Keratinocyte (primary cell): ENCODE measurements around the gene DACH1.

Experiments
- EZH2 ChIP-seq: IDR thresholded peaks from one replicate; pipeline ENCODE4 v1.6.1; 2012; ENCODE audit warnings: inconsistent platforms, mild to moderate bottlenecking, low read length, moderate library complexity
- TF ChIP-seq, protein P1 (sequence below), 3 experiments: IDR thresholded peaks in 1 of 3; conservative IDR thresholded peaks in 1 of 3; optimal IDR thresholded peaks in 1 of 3; 2 replicates in 2 of 3; 3 replicates in 1 of 3; pipeline versions ENCODE3 to v1.5.1; 2011; ENCODE audit warnings: low read length in 3 of 3, mild to moderate bottlenecking in 3 of 3, moderate library complexity in 2 of 3, control low read depth in 1 of 3, inconsistent platforms in 1 of 3; ENCODE audit not compliant: insufficient read depth in 2 of 3; ENCODE audit errors: extremely low read depth in 1 of 3

DNA sequence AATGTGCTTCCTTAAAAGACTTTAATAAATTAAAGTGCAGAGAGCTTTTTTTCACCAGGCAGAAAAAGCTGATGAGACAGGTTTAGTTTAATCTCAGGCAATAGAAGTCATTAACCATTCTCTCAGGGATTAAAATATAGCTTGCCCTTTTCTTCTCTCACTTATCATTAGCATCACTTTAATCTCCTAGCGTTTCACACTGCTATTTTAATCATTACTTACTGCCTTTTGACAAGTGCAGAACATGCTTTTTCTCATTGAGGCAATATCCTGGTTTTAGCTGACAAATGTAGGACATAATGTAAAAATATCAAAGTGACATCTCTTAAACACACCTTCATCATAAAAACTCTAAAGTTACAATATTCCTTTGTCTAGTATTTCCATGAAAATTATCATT, 94.6 kb downstream of the DACH1 start:
- TF ChIP-seq, protein P1, sequence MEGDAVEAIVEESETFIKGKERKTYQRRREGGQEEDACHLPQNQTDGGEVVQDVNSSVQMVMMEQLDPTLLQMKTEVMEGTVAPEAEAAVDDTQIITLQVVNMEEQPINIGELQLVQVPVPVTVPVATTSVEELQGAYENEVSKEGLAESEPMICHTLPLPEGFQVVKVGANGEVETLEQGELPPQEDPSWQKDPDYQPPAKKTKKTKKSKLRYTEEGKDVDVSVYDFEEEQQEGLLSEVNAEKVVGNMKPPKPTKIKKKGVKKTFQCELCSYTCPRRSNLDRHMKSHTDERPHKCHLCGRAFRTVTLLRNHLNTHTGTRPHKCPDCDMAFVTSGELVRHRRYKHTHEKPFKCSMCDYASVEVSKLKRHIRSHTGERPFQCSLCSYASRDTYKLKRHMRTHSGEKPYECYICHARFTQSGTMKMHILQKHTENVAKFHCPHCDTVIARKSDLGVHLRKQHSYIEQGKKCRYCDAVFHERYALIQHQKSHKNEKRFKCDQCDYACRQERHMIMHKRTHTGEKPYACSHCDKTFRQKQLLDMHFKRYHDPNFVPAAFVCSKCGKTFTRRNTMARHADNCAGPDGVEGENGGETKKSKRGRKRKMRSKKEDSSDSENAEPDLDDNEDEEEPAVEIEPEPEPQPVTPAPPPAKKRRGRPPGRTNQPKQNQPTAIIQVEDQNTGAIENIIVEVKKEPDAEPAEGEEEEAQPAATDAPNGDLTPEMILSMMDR (optimal IDR thresholded peaks at IDR 0.05 in 1 of 3, IDR thresholded peaks at IDR 0.05 in 1 of 3, conservative IDR thresholded peaks at IDR 0.05 in 1 of 3; ENCODE audit: extremely low read depth in 1 of 3, insufficient read depth in 2 of 3, low read length in 3 of 3), result no peak
- TF ChIP-seq EZH2, result no peak
